HG03060 (cell line): ENCODE results near the gene SOWAHA.

Source experiments
- ATAC-seq: cut with Tn5 transposase; IDR thresholded peaks from one replicate; pipeline ENCODE4 v1.9.1; 2021; ENCODE audit warnings: low read depth, moderate number of reproducible peaks; ENCODE audit not compliant: unreplicated experiment

SOWAHA gene

DNA sequence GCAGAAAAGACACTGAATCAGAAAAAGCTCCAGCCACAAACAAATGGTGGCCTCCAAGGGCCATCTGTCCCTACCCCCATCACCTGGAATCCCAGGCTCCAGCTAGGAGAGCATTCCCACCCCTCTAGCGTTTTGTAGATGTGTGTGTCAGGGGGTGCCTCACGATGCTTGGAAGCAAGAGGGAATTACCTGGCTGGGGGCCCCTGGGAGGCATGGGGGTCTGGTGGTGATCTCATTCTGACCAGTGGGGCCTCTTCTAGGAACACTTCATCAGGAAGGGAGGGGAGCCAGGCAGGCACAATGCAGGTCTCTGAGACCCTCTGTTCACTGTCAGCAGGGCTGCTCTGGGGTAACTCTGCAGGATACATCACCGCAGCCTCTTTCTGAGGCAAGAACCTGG is 11.3 kb downstream of the SOWAHA start:
- no peak for ATAC-seq

GRCh38 chr5:132825033-132825833 is 12.1 kb downstream of the SOWAHA start:
- no peak for ATAC-seq

- no peak for ATAC-seq
Measured at GRCh38 chr5:132825834-132826391, 12.8 kb downstream of the SOWAHA start.

GRCh38 chr5:132826424-132827082 is 13.5 kb downstream of the SOWAHA start:
- ATAC-seq: no peak

DNA sequence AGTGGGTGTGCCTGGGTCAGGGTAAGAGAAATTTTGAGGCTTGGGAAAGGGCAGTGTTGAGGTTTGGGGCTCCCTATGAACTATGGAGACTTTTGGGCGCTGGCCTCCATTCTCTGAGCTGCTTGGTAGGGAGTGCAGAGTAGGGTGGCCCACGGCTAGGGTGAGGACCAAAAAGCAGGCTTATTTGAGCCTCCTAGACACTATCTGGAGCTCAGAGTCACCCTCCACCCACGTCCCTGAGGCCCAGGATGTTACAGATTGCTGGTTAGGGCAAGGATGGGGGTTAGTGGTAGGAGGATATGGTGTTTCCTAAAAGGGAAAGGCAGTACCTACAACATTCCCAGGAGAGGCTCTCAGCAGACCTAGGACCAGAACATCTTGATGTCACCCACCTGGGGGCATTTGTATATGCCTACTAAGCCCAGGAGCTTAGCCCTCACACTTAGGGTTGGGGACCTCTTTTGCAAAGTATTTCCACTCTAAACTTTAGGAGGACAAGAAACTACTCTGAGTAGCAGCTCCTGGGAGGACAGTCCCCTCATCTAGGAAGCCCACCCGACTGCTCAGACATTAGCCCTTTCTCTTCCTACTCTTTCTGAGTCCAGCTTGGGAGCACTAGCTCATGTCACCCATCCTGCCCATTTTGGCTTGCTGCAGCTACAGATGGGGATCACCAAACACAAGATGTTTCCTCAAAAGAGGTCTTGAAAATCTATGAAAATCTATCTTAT is 15.0 kb downstream of the SOWAHA start:
- no peak for ATAC-seq

DNA sequence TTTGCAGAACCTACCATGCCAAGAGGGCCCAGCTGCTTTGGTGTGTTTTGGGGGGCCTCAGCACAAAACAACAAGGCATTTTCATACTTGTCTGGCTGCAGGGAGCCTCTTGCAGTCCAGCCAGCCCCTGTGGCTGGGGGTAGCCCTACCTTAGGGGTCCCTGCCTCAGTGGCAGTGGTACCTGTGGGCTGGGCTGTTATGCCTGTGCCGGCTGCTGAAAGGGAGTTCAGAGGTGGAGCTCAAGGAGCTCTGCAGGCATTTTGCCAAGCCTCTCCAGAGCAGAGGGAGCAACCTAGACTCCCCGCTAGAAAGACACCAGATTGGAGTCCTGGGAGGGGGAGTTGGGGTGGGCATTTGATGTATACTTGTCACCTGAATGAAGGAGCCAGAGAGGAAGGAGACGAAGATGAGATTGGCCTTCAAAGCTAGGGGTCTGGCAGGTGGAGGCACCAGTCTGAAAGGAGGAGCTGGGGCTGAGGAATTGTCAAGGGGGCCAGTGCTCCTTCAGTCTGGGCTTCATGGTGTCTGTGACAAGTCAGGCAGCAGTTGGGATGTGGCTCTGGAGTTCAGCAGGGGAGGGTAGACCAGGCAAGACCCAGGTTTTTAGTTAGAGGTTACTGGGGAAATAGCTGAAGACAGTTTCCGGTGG is 15.9 kb downstream of the SOWAHA start:
- ATAC-seq: no peak

GRCh38 chr5:132829742-132830435 is 16.8 kb downstream of the SOWAHA start:
- ATAC-seq: no peak

- no peak for ATAC-seq
Measured at GRCh38 chr5:132830436-132831094, 17.5 kb downstream of the SOWAHA start, which contains the start of gene SHROOM1. Gene SHROOM1, minus strand, starts transcription at chr5:132830647. Its CDS starts 4,507 bp downstream, at chr5:132826140.

DNA sequence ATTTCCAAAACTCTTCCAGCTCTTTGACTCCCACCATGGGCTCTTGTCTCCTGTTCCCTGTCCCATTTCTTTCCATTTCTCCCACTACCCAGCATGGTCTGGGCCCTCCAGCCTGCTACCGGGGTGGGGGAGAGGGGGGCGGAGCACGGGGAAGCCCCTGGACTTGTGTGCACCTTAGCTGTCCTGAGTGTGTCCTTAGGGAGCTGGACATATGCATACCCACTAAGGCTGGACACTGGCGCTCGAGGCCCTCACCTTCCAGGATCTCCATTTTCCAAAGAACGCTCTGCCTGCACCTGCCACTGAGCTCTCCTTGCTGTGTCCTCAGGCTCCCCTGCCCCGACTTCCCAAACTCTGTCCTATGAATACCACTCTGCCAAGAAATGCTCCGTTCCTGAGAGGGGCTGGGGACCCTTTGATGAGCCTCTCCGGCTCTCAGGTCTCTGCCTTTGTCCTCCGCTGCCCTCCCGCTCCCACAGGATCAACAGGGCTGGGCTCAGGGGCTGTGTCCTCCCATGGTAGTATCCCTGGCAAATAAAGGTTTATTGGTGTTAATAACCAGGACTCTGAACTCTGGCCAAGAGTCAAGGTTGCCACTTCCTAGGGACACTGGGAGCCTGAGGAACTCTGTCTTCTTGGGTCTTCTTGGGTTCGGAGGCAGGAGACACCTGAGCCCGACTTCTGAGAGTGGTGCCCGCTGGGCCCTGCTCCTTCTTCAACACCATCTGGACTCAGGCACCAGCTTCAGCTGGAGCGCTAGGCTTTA is 18.2 kb downstream of the SOWAHA start:
- no peak for ATAC-seq

- ATAC-seq: no peak
Measured at GRCh38 chr5:132832612-132833011, 19.5 kb downstream of the SOWAHA start.

GRCh38 chr5:132834057-132834456 is 21.0 kb downstream of the SOWAHA start:
- no peak for ATAC-seq

DNA sequence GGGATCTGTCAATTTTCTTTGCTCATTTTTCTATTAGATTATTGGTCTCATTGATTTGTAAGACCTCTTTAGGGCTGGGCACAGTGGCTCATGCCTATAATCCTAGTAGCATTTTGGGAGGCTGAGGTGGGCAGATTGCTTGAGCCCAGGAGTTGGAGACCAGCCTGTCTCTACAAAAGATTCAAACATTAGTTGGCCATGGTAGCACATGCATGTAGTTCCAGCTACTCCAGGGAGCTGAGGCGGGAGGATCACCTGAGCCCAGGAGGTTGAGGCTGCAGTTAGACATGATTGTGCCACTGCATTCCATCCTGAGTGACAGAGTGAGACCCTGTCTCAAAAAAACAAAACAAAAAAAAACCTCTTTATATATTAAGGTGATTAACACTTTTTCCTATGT is 23.8 kb downstream of the SOWAHA start:
- ATAC-seq: no peak

DNA sequence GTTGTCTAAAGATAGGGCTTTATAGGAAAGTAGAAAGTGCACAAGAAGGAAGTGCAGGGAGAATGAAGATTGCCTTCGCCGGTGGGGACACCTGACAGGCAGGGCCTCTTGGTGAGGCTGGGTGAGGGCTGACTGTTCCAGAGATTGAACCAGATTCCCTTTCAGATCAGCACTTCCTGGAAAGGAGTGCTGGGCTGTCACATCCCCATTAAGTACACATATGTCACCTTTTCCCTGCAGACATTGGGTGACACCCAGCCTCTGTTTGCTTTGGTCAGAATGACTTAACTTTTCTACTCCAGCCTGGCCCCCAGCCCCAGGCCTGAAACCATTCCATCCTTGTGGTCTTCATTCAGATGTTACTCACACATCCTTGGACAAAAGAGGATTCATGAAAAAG is 24.8 kb downstream of the SOWAHA start:
- ATAC-seq: no peak

DNA sequence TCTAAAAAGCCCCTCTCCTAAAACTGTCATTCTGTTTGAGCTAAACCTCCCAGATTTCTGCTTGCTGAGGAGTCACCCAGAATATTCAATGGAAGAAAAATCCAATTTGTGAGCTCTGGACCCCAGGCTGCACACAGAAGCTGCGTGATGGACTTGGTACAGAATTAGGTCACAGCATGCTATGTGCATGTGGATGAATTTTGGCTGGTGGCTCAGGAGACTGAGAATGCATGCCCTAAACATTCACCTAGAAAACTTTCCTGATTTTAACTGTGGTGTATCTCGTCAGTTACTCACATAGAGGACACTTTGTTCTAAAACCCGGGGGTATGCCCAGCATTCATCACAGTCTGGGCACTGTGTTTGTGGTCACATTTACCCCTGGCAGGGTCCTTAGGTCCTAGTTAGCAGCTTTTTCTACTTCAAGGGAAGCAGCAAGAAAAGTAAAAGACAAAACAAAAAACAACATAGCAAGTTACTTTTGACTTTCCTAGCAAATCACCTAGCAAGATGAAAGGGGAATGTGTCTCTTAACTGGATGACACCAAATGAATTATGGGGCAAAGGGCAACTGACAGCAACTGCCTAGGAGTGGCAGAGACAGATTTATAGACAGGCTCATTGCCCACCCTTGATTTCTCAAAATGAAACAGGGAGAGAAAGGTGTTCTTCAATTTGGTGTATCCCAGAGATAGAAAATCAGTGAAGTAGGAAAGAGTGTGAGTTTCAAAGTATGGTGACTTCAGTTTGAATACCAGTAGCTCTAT is 25.6 kb downstream of the SOWAHA start:
- no peak for ATAC-seq

DNA sequence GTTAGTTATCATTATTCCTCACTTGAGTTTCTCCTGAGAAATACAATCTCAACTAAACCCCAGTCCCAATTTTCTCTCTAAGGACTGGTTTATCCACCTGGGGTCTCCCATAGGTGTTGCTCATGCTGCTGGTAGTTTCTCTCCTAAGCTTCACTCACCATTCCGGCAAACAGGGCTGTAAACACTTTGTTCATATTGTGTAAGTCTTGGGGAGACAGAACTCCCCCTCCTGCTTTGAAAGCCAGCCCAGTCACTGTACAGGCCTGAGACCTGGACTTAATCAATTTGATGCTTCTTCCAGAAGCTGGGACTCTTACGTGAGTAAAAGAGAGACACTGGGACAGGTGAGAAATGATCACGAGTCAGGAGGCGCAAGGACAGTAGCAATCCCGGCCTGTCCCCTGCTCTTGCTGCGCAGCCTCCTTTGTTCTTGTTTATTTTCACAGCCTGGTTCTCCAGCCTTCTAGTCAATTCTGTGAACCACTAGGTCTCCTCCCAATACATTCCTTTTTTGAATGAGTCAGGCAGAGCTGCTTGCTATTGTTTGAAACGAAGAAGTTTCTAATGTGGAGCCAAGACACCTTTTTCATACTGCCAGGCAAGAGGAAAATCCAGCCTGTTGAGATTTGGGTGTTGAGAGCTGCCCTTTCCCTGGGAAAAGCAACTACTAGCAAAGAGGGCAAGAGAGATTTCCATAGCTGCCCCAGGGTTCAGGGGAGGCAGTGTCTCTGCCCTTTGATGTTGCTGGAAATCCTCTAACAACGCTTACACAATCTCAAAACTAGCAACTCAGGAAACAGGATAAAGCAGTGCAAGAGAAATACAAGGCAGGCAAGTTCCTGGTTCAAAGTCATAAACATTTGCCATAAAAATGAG is 26.6 kb downstream of the SOWAHA start:
- ATAC-seq: no peak

DNA sequence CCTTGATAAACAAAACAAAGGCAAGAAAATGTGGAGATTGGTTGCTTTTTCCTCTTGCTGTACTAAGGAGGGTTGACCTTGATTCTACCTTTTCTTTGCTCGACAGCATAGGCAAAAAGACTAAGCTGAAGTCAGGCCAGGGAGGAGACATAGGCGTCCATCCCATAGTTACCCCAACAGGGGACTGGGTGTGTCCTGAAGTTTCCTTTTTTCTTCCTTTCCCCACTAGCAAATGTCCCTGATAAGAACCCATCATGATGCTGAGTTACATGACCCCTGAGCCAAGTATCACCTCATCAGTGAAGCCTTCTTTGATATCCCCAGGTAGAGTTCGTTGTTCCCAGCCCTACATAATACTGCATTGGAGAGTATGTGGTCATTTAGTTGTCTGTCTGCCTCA is 27.2 kb downstream of the SOWAHA start:
- ATAC-seq: no peak

GRCh38 chr5:132840896-132841295 is 27.8 kb downstream of the SOWAHA start:
- ATAC-seq: no peak
